Spleen (tissue), 7 donors: ENCODE measurements around the gene OGFR.

Source experiments
- CTCF ChIP-seq, 11 experiments: fragments of 200-600 bp in 7 of 11; fragments of 450-650 bp in 4 of 11; sonication (generic) in 4 of 11; IDR thresholded peaks in 8 of 11; conservative IDR thresholded peaks in 3 of 11; 1 replicate in 7 of 11; 2 replicates in 4 of 11; pipeline versions ENCODE4 v1.4.0 to v1.8.0; 2016 to 2021; ENCODE audit warnings: antibody characterized with exemption in 11 of 11, inconsistent platforms in 4 of 11, mild to moderate bottlenecking in 1 of 11
- POLR2AphosphoS5 ChIP-seq, 3 donors: sonication (generic); formaldehyde crosslinking; IDR thresholded peaks; one replicate each; pipeline ENCODE4 v1.5.1; 2017; ENCODE audit warnings: antibody characterized with exemption in 3 of 3
- donor health status: DM: no; HTN: no; CAD: no; lungs with moderate emphysema.
- donor health status: DM: no; HTN: no; CAD: no.
- donor health status: DM: no; HTN: no; CAD: no.

- TF ChIP-seq CTCF (IDR thresholded peaks at IDR 0.05 in 8 of 11, conservative IDR thresholded peaks at IDR 0.05 in 3 of 11): no peak
- TF ChIP-seq POLR2AphosphoS5 (IDR thresholded peaks at IDR 0.05): no peak
Observed at GRCh38 chr20:62785393-62785792, 19.2 kb upstream of the OGFR start.
